NCI-H1105 (cell line): ENCODE measurements around the gene TMEM88.
A peak's percentile ranks its signal among the peaks of the same experiment; 100 is the strongest.

Experiments used
- DNase-seq: peaks from one replicate; lab custom pipeline; 2025; lab: John Stamatoyannopoulos, UW

The TMEM88 gene

DNA sequence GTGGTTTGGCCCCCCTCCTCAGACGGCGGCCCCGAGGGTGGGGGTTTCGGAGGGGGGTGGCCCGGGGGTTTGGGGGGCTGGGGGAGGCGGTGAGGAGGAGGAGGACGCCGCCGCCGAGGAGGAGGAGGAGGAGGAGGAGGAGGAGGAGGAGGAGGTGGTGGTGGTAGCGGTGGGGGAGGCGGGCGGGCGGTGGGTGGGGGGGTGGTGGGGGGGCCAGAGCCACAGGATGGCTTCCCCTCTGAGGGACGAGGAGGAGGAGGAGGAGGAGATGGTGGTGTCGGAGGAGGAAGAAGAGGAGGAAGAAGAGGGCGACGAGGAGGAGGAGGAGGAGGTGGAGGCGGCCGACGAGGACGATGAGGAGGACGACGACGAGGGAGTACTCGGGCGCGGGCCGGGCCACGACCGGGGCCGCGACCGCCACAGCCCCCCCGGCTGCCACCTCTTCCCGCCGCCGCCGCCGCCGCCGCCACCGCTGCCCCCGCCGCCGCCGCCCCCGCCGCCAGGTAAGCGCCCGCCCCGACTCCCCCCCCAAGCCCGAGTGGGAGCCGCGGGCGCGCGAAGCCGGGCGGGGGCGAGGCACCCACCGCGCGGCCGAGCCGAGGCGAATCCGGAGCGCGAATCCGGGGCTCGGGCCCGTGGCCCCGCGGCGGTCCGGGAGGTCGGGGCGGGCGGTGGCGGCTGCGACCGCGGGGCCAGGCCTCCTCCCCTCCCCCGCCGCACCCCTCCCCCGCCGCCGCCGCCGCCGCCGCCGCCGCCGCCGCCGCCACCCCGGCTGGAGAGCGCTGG is 29.9 kb downstream of the TMEM88 start:
- DNase-seq, result no peak

DNA sequence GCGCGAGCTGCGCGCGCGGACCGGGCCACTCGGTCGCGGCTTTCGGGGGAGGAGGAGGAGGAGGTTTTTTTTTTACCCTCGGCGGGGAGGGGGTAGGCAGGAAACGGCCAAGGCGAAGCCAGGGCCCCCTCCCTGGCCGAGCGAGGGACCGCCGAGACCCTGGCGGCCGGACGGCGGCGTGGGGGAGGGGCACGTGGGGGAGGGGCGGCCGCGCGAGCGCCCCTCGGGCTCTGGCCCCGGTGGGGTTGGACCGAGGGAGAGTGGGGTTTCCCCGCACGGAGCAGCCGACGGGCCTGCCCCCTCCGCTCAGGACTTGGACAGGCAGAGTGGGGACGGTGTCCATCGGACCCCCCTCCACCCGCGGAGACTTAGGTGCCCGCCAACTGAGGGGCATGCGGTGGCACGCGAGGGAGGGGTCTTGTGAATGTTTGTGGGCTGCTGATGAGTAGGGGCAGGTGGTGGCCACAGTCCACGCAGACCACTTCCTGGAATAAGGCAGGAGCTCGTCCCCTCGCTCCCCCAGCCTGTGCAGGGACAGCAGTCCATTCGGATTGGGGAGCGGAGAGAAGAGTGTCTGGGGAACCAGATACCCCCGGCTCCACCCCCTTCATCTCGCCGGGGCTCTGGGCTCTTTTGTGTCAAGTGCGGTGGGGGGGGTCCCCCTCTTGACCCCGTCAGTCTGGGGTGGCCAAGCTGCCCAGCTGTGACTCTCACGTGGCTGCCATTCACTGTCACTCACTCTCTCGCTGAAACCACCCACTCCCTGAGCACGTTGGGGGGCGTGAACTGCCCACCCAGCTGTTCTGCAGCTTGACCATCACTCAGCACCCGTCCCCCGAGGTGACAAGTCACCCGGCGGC is 30.7 kb downstream of the TMEM88 start:
- peak; percentile 49 for DNase-seq

DNA sequence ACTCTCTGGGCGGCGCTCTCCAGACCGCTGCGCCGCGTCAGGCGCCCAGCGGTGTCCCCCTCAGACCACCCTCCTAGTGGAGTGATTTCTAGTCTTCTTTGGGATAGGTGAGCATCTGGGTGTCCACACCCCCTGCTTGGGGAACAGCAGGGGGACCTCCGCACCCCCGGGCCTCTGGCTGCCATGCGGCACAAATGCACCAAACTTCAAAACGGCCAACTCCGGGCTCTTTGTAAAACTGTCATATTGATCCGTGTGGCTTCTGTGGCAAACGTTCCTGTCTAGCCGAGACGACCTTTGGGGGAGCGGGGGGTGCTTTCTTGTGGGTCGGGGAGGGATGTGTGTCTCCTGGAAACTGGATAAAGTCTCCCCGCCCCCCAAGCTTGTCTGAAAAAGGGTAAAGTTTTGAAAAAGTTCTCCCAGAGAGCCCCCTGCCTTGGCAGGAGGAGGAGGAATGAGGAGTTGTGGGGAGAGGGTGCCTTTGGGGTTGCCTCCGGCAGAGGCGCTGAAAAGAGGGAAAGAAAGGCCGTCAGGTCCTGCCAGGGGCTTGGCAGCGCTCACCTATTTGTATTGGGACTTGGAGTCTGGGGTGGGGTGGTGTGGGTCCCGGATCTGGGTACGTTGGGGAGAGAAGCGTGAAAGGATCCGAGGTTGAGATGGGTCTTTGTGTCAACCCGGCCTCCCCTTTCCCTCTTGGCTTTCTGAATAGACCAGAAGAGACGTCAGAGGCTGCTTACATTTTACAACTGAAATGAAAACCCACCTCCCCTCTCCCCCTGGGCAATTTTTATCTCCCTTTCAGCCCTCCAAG is 31.6 kb downstream of the TMEM88 start:
- DNase-seq, result peak; percentile 48

DNA sequence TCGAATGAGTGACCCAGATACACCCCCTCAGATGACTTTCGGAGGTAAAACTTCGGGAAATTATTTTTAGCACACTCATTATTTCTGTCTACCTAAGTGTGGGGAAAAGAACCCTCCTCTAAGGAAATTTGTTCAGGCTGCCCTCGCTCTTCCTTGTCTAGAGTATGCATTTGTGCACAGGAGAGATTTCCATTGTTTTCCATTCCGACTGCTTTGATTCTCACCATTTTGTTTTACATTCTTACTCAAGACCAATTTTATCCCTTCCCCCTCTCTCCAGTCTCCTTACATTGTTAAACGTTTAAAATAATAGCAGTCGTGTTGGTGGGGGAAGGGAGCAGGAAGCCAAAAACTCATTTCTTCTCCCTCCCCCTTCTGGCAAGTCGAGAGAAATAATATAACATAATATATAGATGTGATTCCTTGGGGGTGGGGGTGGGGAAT is 32.2 kb downstream of the TMEM88 start:
- DNase-seq, result no peak

DNA sequence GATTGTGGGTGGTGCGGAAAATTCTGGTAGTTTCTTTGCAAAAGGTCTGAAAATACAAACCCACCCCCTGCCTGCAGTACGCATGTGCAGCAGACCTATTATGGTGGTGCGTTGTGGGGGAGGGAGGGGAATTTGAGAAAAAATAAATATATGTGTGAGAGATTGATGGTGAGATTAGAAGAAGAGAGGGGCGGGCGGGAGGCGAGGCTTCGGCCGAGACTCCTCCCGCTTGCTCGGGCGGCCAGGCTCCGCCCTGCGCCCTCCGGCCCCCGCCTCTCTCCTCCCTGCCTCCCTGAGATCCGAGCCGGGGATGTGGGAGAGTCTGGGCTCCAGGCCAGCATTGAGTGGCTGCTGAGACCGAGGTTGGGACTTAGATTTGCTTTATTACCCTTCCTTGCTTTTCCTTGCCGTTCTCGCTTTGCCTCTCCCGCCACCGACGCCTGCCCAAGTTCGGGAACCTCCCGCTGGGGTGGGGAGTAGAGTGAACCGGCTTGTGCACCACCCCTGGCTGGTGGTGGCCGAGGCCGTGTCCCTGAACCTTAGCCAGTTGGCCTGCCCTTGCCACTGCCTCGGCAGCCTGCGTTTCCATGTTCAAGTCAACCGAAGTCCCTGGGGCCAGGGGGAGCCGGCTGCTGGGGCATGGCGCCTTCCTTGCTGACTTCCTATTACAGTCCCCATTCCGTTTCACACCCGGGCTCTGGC is 32.8 kb downstream of the TMEM88 start:
- peak; percentile 98 for DNase-seq

DNA sequence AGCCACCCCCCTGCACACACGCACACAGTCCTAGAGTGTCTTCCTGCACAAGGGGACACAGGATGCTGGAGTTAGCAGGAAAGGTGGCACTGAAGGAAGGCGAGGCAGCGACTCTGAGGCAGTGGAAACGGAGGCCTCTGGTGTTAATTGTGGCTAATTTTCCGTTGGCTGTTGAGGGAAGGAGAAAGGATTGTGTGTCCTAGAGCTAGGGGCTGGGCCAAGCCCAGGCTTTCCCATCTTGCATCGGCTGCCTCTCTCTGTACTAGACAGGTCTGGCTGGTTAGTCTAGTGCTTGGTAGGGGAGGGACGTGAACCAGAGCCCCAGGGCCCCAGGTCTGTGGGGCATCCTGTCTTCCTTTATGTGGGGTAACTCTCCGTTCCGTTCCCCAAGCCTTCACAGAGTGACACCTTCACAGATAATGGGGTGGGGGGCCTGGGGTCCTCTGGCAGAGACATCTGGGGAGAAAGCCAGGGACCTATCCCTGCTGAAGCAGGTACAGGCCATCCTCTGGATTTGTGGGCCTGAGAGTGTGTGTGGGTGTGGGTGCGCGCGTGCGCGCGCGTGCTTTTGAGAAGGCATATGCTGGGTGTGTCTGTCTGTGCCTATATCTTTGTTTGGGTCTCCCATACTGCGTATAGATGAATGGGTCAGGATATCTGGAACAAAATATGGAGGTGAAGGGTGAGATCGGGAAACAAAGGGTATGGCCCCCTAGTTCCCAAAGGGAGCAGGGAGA is 33.5 kb downstream of the TMEM88 start, which contains the start of gene CHD3:
CHD3 (plus strand) TSS at position 606 of the 737 bp plus-strand sequence. CDS start 212 bp downstream, outside the sequence.
- DNase-seq, result peak; percentile 49

DNA sequence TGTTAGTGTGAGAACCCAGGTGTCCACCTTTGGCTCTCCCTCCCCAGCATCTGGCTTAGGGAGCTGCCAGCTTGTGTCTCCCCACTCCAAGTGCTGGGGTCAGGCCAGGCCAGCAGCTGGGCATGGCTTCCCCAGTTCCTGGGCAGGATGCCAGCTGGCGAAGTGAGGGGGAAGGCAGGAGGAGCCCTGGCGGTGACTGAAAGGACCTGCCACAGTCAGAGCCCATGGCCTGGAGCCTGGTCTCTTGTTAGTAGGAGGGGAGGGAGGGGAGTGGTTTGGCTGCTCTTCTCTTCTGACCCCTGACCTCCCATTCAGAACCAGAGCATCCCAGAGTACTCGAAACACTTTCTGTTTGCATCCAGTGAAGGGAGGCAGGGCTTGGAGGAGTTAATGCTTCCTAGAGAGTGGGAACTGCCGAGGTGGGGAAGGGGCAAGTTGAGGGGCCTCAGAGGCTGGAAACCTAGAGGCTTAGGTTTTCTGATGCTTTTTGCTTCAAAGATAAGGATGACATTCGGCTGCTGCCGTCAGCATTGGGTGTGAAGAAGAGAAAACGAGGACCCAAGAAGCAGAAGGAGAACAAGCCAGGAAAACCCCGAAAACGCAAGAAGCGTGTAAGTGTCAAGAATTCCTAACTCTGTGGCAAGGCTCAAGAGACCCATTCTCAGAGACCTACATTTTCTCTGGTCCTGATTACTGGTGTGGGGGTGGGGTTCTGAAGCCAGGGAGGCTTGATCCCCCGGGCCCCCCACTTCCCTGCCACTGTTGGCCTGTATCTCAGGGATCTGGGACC is 34.5 kb downstream of the TMEM88 start:
- peak; percentile 99 for DNase-seq

DNA sequence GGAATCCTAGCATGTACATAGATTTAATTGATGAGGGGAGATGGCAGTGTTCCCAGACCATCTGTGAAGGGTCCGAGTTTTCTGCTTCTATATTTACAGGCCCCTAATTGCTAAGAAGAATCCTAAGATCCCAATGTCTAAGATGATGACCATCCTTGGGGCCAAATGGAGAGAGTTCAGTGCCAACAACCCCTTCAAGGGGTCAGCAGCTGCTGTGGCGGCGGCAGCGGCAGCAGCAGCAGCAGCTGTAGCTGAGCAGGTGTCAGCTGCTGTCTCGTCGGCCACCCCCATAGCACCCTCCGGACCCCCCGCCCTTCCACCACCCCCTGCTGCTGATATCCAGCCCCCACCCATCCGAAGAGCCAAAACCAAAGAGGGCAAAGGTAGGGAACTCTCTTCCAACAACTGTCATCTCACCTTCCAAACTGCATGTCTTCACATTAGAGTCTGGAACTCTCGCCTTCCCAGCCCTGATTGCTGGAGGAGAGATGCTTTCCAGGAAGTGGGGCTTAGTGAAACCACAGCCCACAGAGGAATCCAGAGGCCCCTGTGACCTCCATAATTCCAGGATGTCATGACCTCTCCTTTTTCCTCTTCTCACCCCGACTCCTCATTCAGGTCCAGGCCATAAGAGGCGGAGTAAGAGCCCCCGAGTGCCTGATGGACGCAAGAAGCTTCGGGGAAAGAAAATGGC is 38.5 kb downstream of the TMEM88 start:
- peak; percentile 54 for DNase-seq

DNA sequence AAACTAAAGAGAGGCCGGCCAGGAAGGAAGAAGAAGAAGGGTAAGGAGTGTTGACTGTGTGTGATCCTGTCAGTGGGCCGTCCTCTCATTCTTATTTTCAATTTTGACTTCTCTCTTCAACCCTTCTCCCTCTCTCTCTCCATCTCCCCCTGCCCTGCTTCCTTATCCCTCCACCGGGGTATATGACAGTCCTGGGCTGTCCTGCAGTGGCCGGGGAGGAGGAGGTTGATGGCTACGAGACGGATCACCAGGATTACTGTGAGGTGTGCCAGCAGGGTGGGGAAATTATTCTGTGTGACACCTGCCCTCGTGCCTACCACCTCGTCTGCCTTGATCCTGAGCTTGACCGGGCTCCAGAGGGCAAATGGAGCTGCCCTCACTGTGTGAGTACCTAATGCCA is 39.4 kb downstream of the TMEM88 start:
- DNase-seq, result no peak

DNA sequence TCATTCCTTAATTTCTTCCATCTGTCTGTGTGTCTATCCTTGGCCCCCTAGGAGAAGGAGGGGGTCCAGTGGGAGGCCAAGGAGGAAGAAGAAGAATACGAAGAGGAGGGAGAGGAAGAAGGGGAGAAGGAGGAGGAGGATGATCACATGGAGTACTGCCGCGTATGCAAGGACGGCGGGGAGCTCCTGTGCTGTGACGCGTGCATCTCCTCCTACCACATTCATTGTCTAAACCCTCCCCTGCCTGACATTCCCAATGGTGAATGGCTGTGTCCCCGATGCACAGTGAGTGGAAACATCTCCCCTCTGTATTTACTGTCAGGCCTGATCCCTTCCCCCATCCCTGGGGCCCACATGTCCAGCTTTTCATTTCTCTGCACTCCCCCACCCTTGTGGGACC is 40.0 kb downstream of the TMEM88 start:
- no peak for DNase-seq

DNA sequence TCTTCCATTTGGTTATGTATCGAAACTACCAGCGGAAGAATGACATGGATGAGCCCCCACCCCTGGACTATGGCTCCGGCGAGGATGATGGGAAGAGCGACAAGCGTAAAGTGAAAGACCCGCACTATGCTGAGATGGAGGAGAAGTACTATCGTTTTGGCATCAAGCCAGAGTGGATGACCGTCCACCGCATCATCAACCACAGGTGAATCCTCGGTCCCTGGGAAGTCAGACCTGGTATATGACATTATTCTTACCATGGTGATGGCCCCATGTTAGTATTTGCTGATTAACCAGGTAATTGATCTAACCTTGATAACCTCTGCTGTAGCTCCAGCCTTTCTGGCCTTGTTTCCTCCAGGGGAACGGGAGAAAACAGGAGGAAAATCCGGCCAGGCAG is 42.2 kb downstream of the TMEM88 start:
- no peak for DNase-seq

DNA sequence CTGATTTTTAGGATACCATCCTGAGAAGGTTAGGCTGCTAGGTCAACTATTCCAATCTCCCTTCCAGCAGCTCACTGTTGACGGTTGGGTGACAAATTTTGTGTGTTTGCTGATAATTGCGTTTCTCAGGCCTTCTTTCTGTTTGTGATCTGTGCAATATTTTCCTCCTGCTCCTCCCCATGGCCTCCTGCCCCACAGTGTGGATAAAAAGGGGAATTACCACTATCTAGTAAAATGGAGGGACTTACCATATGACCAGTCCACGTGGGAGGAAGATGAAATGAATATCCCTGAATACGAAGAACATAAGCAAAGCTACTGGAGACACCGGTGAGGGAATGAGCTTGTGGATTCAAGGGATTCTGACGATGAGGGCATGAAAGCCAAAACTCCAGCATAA is 42.9 kb downstream of the TMEM88 start:
- DNase-seq, result no peak

DNA sequence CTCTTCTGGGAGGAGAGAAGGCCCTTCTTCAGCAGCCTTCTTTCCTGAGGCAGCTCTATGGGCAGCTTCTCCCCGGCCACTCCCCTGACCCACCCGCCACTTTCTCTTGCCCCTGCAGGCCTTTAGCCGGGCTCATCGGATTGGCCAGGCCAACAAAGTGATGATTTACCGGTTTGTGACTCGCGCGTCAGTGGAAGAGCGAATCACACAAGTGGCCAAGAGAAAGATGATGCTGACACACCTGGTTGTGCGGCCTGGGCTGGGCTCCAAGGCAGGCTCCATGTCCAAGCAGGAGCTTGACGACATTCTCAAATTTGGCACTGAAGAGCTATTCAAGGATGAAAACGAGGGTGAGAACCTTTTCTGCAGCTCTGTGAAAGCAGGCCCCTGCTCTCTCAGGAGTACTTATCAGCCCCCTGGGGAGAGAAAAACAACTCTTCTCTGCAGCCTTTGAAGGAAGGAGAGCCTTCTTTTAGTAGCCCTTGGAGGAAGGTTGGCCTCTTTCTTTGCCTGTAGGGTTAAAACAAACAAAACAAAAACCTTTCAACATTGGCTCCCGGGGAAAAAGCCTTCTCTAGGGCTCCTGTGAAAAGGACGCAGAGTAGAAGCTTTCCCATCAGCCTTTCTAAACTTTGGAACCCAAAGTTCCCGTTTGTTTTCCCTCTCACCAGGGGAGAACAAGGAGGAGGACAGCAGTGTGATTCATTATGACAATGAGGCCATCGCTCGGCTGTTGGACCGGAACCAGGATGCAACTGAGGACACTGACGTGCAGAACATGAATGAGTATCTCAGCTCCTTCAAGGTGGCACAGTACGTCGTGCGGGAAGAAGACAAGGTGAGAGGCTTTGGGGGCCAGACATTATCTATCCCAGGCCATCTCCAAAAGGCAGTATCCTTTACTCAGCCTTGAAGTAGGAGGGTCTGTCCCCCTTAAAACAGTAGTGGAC is 48.6 kb downstream of the TMEM88 start:
- DNase-seq, result no peak
